Duodenal mucosa (tissue), 2 donors: ENCODE data around the gene TBC1D19.

ENCODE experiments used
- H3K27ac ChIP-seq: one replicate; pipeline ENCODE4 v1.7.0; 2013; ENCODE audit warnings: low read depth, low read length
- H3K27me3 ChIP-seq, 2 donors: one replicate each; pipeline ENCODE4 v1.7.0; 2013; ENCODE audit warnings: low read length in 2 of 2, control low read depth in 1 of 2; ENCODE audit not compliant: insufficient read depth in 2 of 2, control insufficient read depth in 1 of 2
- H3K36me3 ChIP-seq, 2 donors: one replicate each; pipeline ENCODE4 v1.7.0; 2013; ENCODE audit warnings: low read length in 2 of 2, control low read depth in 1 of 2; ENCODE audit not compliant: insufficient read depth in 2 of 2, control insufficient read depth in 1 of 2
- H3K4me1 ChIP-seq, 2 donors: one replicate each; pipeline ENCODE4 v1.7.0; 2013; ENCODE audit warnings: low read length in 2 of 2, control low read depth in 1 of 2; ENCODE audit not compliant: insufficient read depth in 2 of 2, control insufficient read depth in 1 of 2
- H3K4me3 ChIP-seq, 2 donors: one replicate each; pipeline ENCODE4 v1.7.0; 2013; ENCODE audit warnings: low read length in 2 of 2, low read depth in 1 of 2
- H3K9ac ChIP-seq, 2 donors: one replicate each; pipeline ENCODE4 v1.7.0; 2013; ENCODE audit warnings: low read length in 2 of 2, low read depth in 1 of 2
- H3K9me3 ChIP-seq, 2 donors: one replicate each; pipeline ENCODE4 v1.7.0; 2013; ENCODE audit warnings: low read length in 2 of 2, control low read depth in 1 of 2; ENCODE audit not compliant: control insufficient read depth in 1 of 2

Gene TBC1D19

GRCh38 chr4:26748811-26749210, 164.9 kb downstream of the TBC1D19 start:
- no peak overlapping the region for H3K9ac ChIP-seq
- H3K9me3 ChIP-seq, result no peaks in the 10 kb centered on the region
- no peaks in the 10 kb centered on the region for H3K27me3 ChIP-seq
- H3K4me3 ChIP-seq, result no peak overlapping the region
- no peaks in the 10 kb centered on the region for H3K4me1 ChIP-seq
- H3K27ac ChIP-seq, result no peak overlapping the region
- no peaks in the 10 kb centered on the region for H3K36me3 ChIP-seq

- Histone ChIP-seq H3K27ac (no peak overlapping the region), H3K9ac (no peak overlapping the region), H3K9me3 (no peaks in the 10 kb centered on the region), H3K4me3 (no peak overlapping the region), H3K27me3 (no peaks in the 10 kb centered on the region), H3K4me1 (no peaks in the 10 kb centered on the region), H3K36me3 (no peaks in the 10 kb centered on the region)
These were observed 166.0 kb downstream of the TBC1D19 start for GRCh38 chr4:26749867-26750266.

- H3K4me1 ChIP-seq, result no peaks in the 10 kb centered on the region
- no peak overlapping the region for H3K27ac ChIP-seq
- no peaks in the 10 kb centered on the region for H3K36me3 ChIP-seq
- H3K4me3 ChIP-seq, result no peak overlapping the region
- no peaks in the 10 kb centered on the region for H3K9me3 ChIP-seq
- H3K27me3 ChIP-seq, result no peaks in the 10 kb centered on the region
- H3K9ac ChIP-seq, result no peak overlapping the region
These were observed 167.1 kb downstream of the TBC1D19 start for GRCh38 chr4:26751004-26751403.

- no peak overlapping the region for H3K9ac ChIP-seq
- H3K36me3 ChIP-seq, result no peaks in the 10 kb centered on the region
- H3K27ac ChIP-seq, result no peak overlapping the region
- H3K27me3 ChIP-seq, result no peaks in the 10 kb centered on the region
- H3K4me1 ChIP-seq, result no peaks in the 10 kb centered on the region
- H3K4me3 ChIP-seq, result no peak overlapping the region
- no peaks in the 10 kb centered on the region for H3K9me3 ChIP-seq
These were observed 168.0 kb downstream of the TBC1D19 start for GRCh38 chr4:26751838-26752237.

- no peaks in the 10 kb centered on the region for H3K9me3 ChIP-seq
- H3K27ac ChIP-seq, result no peak overlapping the region
- H3K4me1 ChIP-seq, result no peaks in the 10 kb centered on the region
- H3K27me3 ChIP-seq, result no peaks in the 10 kb centered on the region
- no peak overlapping the region for H3K4me3 ChIP-seq
- no peaks in the 10 kb centered on the region for H3K36me3 ChIP-seq
- no peak overlapping the region for H3K9ac ChIP-seq
These were observed 169.3 kb downstream of the TBC1D19 start for GRCh38 chr4:26753187-26753586.

GRCh38 chr4:26753617-26754016, 169.7 kb downstream of the TBC1D19 start:
- Histone ChIP-seq H3K9me3 (no peaks in the 10 kb centered on the region), H3K27me3 (no peaks in the 10 kb centered on the region), H3K9ac (no peak overlapping the region), H3K4me3 (no peak overlapping the region), H3K4me1 (no peaks in the 10 kb centered on the region), H3K27ac (no peak overlapping the region), H3K36me3 (no peaks in the 10 kb centered on the region)

- H3K9me3 ChIP-seq, result no peaks in the 10 kb centered on the region
- peaks cover 4% of the 10 kb centered on the region in 2 donors for H3K4me1 ChIP-seq
- H3K36me3 ChIP-seq, result no peaks in the 10 kb centered on the region
- no peaks in the 10 kb centered on the region for H3K27me3 ChIP-seq
- no peak overlapping the region for H3K27ac ChIP-seq
- H3K9ac ChIP-seq, result no peak overlapping the region
- H3K4me3 ChIP-seq, result no peak overlapping the region
These were observed 173.9 kb downstream of the TBC1D19 start for GRCh38 chr4:26757751-26758150.

- Histone ChIP-seq H3K27me3 (no peaks in the 10 kb centered on the region), H3K4me1 (peaks cover 5% of the 10 kb centered on the region in 2 donors), H3K4me3 (no peak overlapping the region), H3K9me3 (no peaks in the 10 kb centered on the region), H3K27ac (no peak overlapping the region), H3K36me3 (no peaks in the 10 kb centered on the region), H3K9ac (no peak overlapping the region)
These were observed 175.0 kb downstream of the TBC1D19 start for GRCh38 chr4:26758899-26759298.

- H3K27me3 ChIP-seq, result no peaks in the 10 kb centered on the region
- no peak overlapping the region for H3K27ac ChIP-seq
- H3K9me3 ChIP-seq, result no peaks in the 10 kb centered on the region
- peaks cover 5 to 7% of the 10 kb centered on the region in 2 donors for H3K4me1 ChIP-seq
- no peak overlapping the region for H3K9ac ChIP-seq
- no peak overlapping the region for H3K4me3 ChIP-seq
- no peaks in the 10 kb centered on the region for H3K36me3 ChIP-seq
These were observed 178.8 kb downstream of the TBC1D19 start for GRCh38 chr4:26762650-26763049.

GRCh38 chr4:26763063-26763462, 179.2 kb downstream of the TBC1D19 start:
- H3K27ac ChIP-seq, result no peak overlapping the region
- no peak overlapping the region for H3K9ac ChIP-seq

GRCh38 chr4:26763648-26764047, 179.8 kb downstream of the TBC1D19 start:
- Histone ChIP-seq H3K9ac (no peak overlapping the region), H3K4me1 (peaks cover 5 to 7% of the 10 kb centered on the region in 2 donors), H3K9me3 (no peaks in the 10 kb centered on the region), H3K27me3 (no peaks in the 10 kb centered on the region), H3K27ac (no peak overlapping the region), H3K4me3 (no peak overlapping the region), H3K36me3 (no peaks in the 10 kb centered on the region)

More at GRCh38 chr4:26763063-26763462, 179.2 kb downstream of the TBC1D19 start:
- Histone ChIP-seq H3K4me1 (peaks cover 5 to 7% of the 10 kb centered on the region in 2 donors), H3K36me3 (no peaks in the 10 kb centered on the region), H3K27me3 (no peaks in the 10 kb centered on the region), H3K4me3 (no peak overlapping the region), H3K9me3 (no peaks in the 10 kb centered on the region)
